H1 (cell line): ENCODE data around the gene KRTAP4-2. TPM values are rescaled to one million over a fixed set of nuclear protein-coding genes. Genes with fewer than 3 reads are reported as not detected.

Experiments
- CTCF ChIA-PET: fragments of 300-600 bp; sonication (Branson Sonifier 250); formaldehyde crosslinking; loops from one replicate; lab custom pipeline; 2021; ENCODE audit not compliant: partially characterized antibody; lab: Charles Lee
- POLR2A ChIA-PET: fragments of 300-600 bp; sonication (Branson Sonifier 250); formaldehyde crosslinking; loops from one replicate; lab custom pipeline; 2021; ENCODE audit warnings: inconsistent platforms; ENCODE audit not compliant: partially characterized antibody; lab: Charles Lee
- DNase-seq, 2 experiments: peaks; one replicate each; pipeline versions ENCODE4 v3.0.0 to v3.0.0-alpha.2; 2010 to 2022; ENCODE audit warnings: low spot score in 2 of 2, low read depth in 1 of 2, mixed read lengths in 1 of 2
- FAIRE-seq: peaks from 2 replicates; lab custom pipeline; 2011; peaks lifted over from hg19 to GRCh38; lab: Jason Lieb, UNC
- H2AFZ ChIP-seq: 2 replicates; pipeline ENCODE4 v1.8.1; 2012; ENCODE audit warnings: low read length, inconsistent platforms
- H2AK5ac ChIP-seq: 2 replicates; pipeline ENCODE4 v1.6.1; 2013; ENCODE audit warnings: low read depth, low read length
- H2BK120ac ChIP-seq: replicated peaks from 2 replicates; pipeline ENCODE3; 2013; ENCODE audit warnings: low read depth, low read length, inconsistent platforms
- H2BK12ac ChIP-seq: 2 replicates; pipeline ENCODE4 v1.6.1; 2013; ENCODE audit warnings: low read depth, low read length
- H2BK15ac ChIP-seq: 2 replicates; pipeline ENCODE4 v1.6.1; 2013; ENCODE audit warnings: low read length
- H2BK20ac ChIP-seq: 2 replicates; pipeline ENCODE4 v1.6.1; 2013; ENCODE audit warnings: low read length
- H2BK5ac ChIP-seq: 2 replicates; pipeline ENCODE4 v1.6.1; 2013; ENCODE audit warnings: low read depth, low read length
- H3K14ac ChIP-seq: 2 replicates; pipeline ENCODE4 v1.6.1; 2013; ENCODE audit warnings: inconsistent platforms; ENCODE audit not compliant: insufficient read length
- H3K18ac ChIP-seq: 2 replicates; pipeline ENCODE4 v1.6.1; 2013; ENCODE audit warnings: low read length; ENCODE audit errors: extremely low read depth
- H3K23ac ChIP-seq: 2 replicates; pipeline ENCODE4 v1.6.1; 2013; ENCODE audit warnings: inconsistent platforms; ENCODE audit not compliant: insufficient read length
- H3K23me2 ChIP-seq: 2 replicates; pipeline ENCODE4 v1.6.1; 2013; ENCODE audit warnings: low read depth, low read length
- H3K27ac ChIP-seq: 2 replicates; pipeline ENCODE4 v1.6.1; 2011; ENCODE audit warnings: low read depth, low read length, inconsistent platforms
- H3K27me3 ChIP-seq, 4 experiments: replicated peaks in 1 of 4; 1 replicate in 1 of 4; 2 replicates in 3 of 4; pipeline versions ENCODE4 v1.6.1 to v1.8.1; 2011 to 2013; ENCODE audit warnings: low read length in 3 of 4, mild to moderate bottlenecking in 3 of 4, inconsistent platforms in 2 of 4, mixed read lengths in 2 of 4, moderate library complexity in 1 of 4; ENCODE audit not compliant: control insufficient read depth in 3 of 4, insufficient read depth in 3 of 4; ENCODE audit errors: extremely low read depth in 1 of 4
- H3K36me3 ChIP-seq, 4 experiments: 2 replicates each; pipeline versions ENCODE4 v1.6.1 to v1.8.1; 2011 to 2013; ENCODE audit warnings: mild to moderate bottlenecking in 4 of 4, low read length in 3 of 4, moderate library complexity in 2 of 4, control low read depth in 1 of 4, inconsistent platforms in 1 of 4; ENCODE audit not compliant: insufficient read depth in 4 of 4, control insufficient read depth in 2 of 4
- H3K4ac ChIP-seq: replicated peaks from 2 replicates; pipeline ENCODE3; 2013; ENCODE audit warnings: low read length, low read depth, mixed read lengths, inconsistent platforms; ENCODE audit not compliant: insufficient read length
- H3K4me1 ChIP-seq, 4 experiments: replicated peaks in 1 of 4; 1 replicate in 1 of 4; 2 replicates in 3 of 4; pipeline versions ENCODE4 v1.6.1 to v1.8.1; 2011 to 2013; ENCODE audit warnings: low read length in 3 of 4, inconsistent platforms in 2 of 4, mixed read lengths in 1 of 4; ENCODE audit not compliant: insufficient read depth in 4 of 4, control insufficient read depth in 3 of 4
- H3K4me2 ChIP-seq, 2 experiments: 2 replicates each; pipeline versions ENCODE4 v1.6.1 to v1.8.1; 2011 to 2013; ENCODE audit warnings: low read depth in 2 of 2, low read length in 2 of 2, control low read depth in 1 of 2, inconsistent platforms in 1 of 2, mild to moderate bottlenecking in 1 of 2; ENCODE audit not compliant: insufficient read depth in 1 of 2
- H3K4me3 ChIP-seq, 4 experiments: fragments of 200-600, 300-600 bp in 1 of 4; sonication (generic), shearing (Covaris generic), sonication (Bioruptor Twin) in 1 of 4; 2 replicates each; pipeline versions ENCODE4 v1.5.1 to v1.8.1; 2011 to 2016; ENCODE audit warnings: low read length in 4 of 4, low read depth in 3 of 4, control low read depth in 2 of 4, inconsistent platforms in 2 of 4, mild to moderate bottlenecking in 2 of 4, mixed read lengths in 1 of 4, moderate library complexity in 1 of 4; ENCODE audit not compliant: insufficient read depth in 2 of 4; ENCODE audit errors: extremely low read depth in 1 of 4
- H3K56ac ChIP-seq: replicated peaks from 2 replicates; pipeline ENCODE3; 2013; ENCODE audit warnings: low read depth, mild to moderate bottlenecking, mixed read lengths, low read length, inconsistent platforms; ENCODE audit not compliant: insufficient read length
- H3K79me1 ChIP-seq: 2 replicates; pipeline ENCODE4 v1.6.1; 2013; ENCODE audit warnings: low read depth, low read length, control low read depth
- H3K79me2 ChIP-seq, 2 experiments: 2 replicates each; pipeline versions ENCODE4 v1.6.1 to v1.8.1; 2012 to 2013; ENCODE audit warnings: low read length in 2 of 2, mild to moderate bottlenecking in 2 of 2, inconsistent platforms in 1 of 2; ENCODE audit not compliant: insufficient read depth in 2 of 2, control insufficient read depth in 1 of 2
- H3K9ac ChIP-seq, 4 experiments: replicated peaks in 1 of 4; 1 replicate in 1 of 4; 2 replicates in 3 of 4; pipeline versions ENCODE4 v1.6.1 to v1.8.1; 2011 to 2013; ENCODE audit warnings: low read depth in 3 of 4, low read length in 3 of 4, control low read depth in 2 of 4, mild to moderate bottlenecking in 2 of 4, moderate library complexity in 2 of 4, inconsistent platforms in 1 of 4; ENCODE audit errors: extremely low read depth in 1 of 4
- H3K9me3 ChIP-seq, 2 experiments: 2 replicates each; pipeline versions ENCODE4 v1.6.1 to v1.8.1; 2012 to 2013; ENCODE audit warnings: mild to moderate bottlenecking in 2 of 2, moderate library complexity in 2 of 2, control low read depth in 1 of 2, inconsistent platforms in 1 of 2, low read depth in 1 of 2, low read length in 1 of 2, mixed read lengths in 1 of 2; ENCODE audit not compliant: insufficient read depth in 2 of 2
- H4K20me1 ChIP-seq, 2 experiments: replicated peaks in 1 of 2; 2 replicates each; pipeline versions ENCODE3 to v1.8.1; 2011 to 2013; ENCODE audit warnings: inconsistent platforms in 2 of 2, low read length in 2 of 2, mild to moderate bottlenecking in 1 of 2; ENCODE audit not compliant: insufficient read depth in 2 of 2, control insufficient read depth in 1 of 2
- H4K5ac ChIP-seq: 2 replicates; pipeline ENCODE4 v1.6.1; 2013; ENCODE audit warnings: low read length, low read depth, mixed read lengths, inconsistent platforms; ENCODE audit not compliant: insufficient read length
- H4K8ac ChIP-seq: 2 replicates; pipeline ENCODE4 v1.8.0; 2013; ENCODE audit warnings: mild to moderate bottlenecking, moderate library complexity, low read length, inconsistent platforms; ENCODE audit not compliant: insufficient read depth; ENCODE audit errors: extremely low read depth
- H4K91ac ChIP-seq: replicated peaks from 2 replicates; pipeline ENCODE3; 2013; ENCODE audit warnings: low read length, mixed read lengths, inconsistent platforms; ENCODE audit not compliant: insufficient read length
- ASH2L ChIP-seq: fragments of 200-600, 300-600 bp; sonication (generic); IDR thresholded peaks from one replicate; pipeline ENCODE4 v1.7.1; 2017; ENCODE audit warnings: low read length
- GTF2F1 ChIP-seq: IDR thresholded peaks from 2 replicates; pipeline ENCODE4 v1.6.1; 2012; ENCODE audit warnings: low read depth, low read length, improper control_type of control experiment, borderline replicate concordance
- KDM1A ChIP-seq: fragments of 200-600, 300-600 bp; sonication (generic); IDR thresholded peaks from 2 replicates; pipeline ENCODE4 v1.7.1; 2016; ENCODE audit warnings: mild to moderate bottlenecking, low read length, borderline replicate concordance
- RFX5 ChIP-seq: IDR thresholded peaks from 2 replicates; pipeline ENCODE4 v1.6.1; 2011; ENCODE audit warnings: low read depth, low read length, improper control_type of control experiment, borderline replicate concordance
- RXRA ChIP-seq: IDR thresholded peaks from 2 replicates; pipeline ENCODE4 v1.6.1; 2011; ENCODE audit warnings: low read depth, mild to moderate bottlenecking, low read length, moderate library complexity; ENCODE audit not compliant: insufficient read depth
- YY1 ChIP-seq: IDR thresholded peaks from 2 replicates; pipeline ENCODE4 v1.6.1; 2011; ENCODE audit warnings: low read depth, mild to moderate bottlenecking, low read length
- WGBS, 2 experiments: shearing (Covaris generic) in 1 of 2; methylation state at CpG; one replicate each; pipeline versions ENCODE4 v1.1.6 to v1.1.7; 2013 to 2015; ENCODE audit warnings: low lambda C conversion rate in 2 of 2, mixed read lengths in 2 of 2, inconsistent platforms in 1 of 2, low coverage in 1 of 2, missing lambda C conversion rate in 1 of 2; ENCODE audit not compliant: insufficient replicate concordance in 2 of 2, insufficient coverage in 1 of 2, insufficient read length in 1 of 2; ENCODE audit errors: extremely low coverage in 1 of 2, missing lambda C conversion rate in 1 of 2; 5-methylcytosine and 5-hydroxymethylcytosine counted together
- polyA plus RNA-seq, 7 experiments: library from polyadenylated mRNA; depleted of rRNA in 3 of 7; stranded (reverse) in 5 of 7; unstranded in 2 of 7; fragments of >200 nt in 5 of 7; fragments of 200-250 nt in 2 of 7; gene quantifications; 1 replicate in 5 of 7; 2 replicates in 1 of 7; 4 replicates in 1 of 7; pipeline versions ENCODE4 v1.2.1 to v1.2.3, GENCODE V29; 2011 to 2013; ENCODE audit warnings: missing spikeins in 2 of 7, mixed read lengths in 2 of 7
- total RNA-seq: library from RNA; stranded (reverse); fragmentation: NEBNext Ultra II Directional; extraction: Animal tissue kit (Norgen Biotek cat#: 25700); gene quantifications from 2 replicates; pipeline ENCODE4 v1.2.1, GENCODE V29; 2021

Gene KRTAP4-2
- total and polyA plus RNA-seq, 2 of the 8 experiments (the other 6 are each of a cell fraction or from before 2014, with no cell fraction given): not detected

DNA sequence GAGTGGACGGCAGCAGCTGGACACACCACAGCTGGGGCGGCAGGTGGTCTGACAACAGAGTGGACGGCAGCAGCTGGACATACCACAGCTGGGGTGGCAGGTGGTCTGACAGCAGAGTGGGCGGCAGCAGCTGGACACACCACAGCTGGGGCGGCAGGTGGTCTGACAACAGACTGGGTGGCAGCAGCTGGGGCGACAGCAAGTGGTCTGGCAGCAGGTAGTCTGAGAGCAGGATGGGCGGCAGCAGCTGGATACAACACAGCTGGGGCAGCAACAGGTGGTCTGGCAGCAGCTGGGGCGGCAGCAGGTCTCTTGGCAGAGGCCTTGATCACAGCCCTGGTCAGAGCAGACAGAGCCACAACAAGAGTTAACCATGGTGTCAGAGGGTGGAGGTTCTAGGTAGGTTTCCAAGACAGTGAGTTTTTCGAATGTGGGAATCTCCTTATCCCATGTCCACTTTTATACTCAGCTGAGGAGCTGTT lies 6.5 kb upstream of the KRTAP4-2 start, which contains the start of gene KRTAP4-1:
KRTAP4-1 (minus strand) TSS at position 432 of the 482 bp plus-strand sequence; CDS start at position 375, 57 bp downstream.
- no peak within 1 kb of the TSS for H3K9ac ChIP-seq
- POLR2A ChIA-PET: no interaction called here
- DNase-seq: no peak

More for the DNA sequence above, 6.5 kb upstream of the KRTAP4-2 start, which contains the start of gene KRTAP4-1:
- H3K56ac ChIP-seq: no peak within 1 kb of the TSS
- H2BK120ac ChIP-seq: no peak within 1 kb of the TSS
- H3K4me1 ChIP-seq: no peaks in the 10 kb centered on the region; a peak in 2 of 7 replicates
- no peak within 1 kb of the TSS for H3K4ac ChIP-seq
- no peak within 1 kb of the TSS for H3K4me2 ChIP-seq
- WGBS, 2 experiments: 69% methylated on average over 8 of the region's 9 CpGs; no CpG with 5 or more reads in 1 of the 2 experiments
- H3K23ac ChIP-seq: no peak within 1 kb of the TSS
- H4K91ac ChIP-seq: no peak within 1 kb of the TSS
- no peak within 1 kb of the TSS for H2BK5ac ChIP-seq
- no peak within 1 kb of the TSS for H4K8ac ChIP-seq
- H3K14ac ChIP-seq: no peak within 1 kb of the TSS
- no peaks in the 10 kb centered on the region for H3K9me3 ChIP-seq
- H2BK20ac ChIP-seq: no peak within 1 kb of the TSS
- H3K79me1 ChIP-seq: no peaks in the 10 kb centered on the region
- CTCF ChIA-PET: interaction anchor here (0.8 kb wide), 1 partner anchor 181 kb away, joined by 3 read pairs; no protein-coding TSS in a partner anchor
- H2BK15ac ChIP-seq: no peak within 1 kb of the TSS
- H2BK12ac ChIP-seq: no peak within 1 kb of the TSS
- H3K27ac ChIP-seq: no peak within 1 kb of the TSS
- no peaks in the 10 kb centered on the region for H3K79me2 ChIP-seq
- no peak within 1 kb of the TSS for H3K4me3 ChIP-seq
- H2AK5ac ChIP-seq: no peak within 1 kb of the TSS
- H3K18ac ChIP-seq: no peak within 1 kb of the TSS
- no peak for TF ChIP-seq GTF2F1
- no peak for TF ChIP-seq ASH2L
- TF ChIP-seq YY1: no peak
- TF ChIP-seq KDM1A: no peak
- TF ChIP-seq RFX5: no peak
- TF ChIP-seq RXRA: no peak
- no peaks in the 10 kb centered on the region; the same call in 1 of the 2 replicates for H3K23me2 ChIP-seq
- H2AFZ ChIP-seq: no peak within 1 kb of the TSS
- H4K20me1 ChIP-seq: no peaks in the 10 kb centered on the region
- no peaks in the 10 kb centered on the region for H3K36me3 ChIP-seq
- no peak for FAIRE-seq
- no peaks in the 10 kb centered on the region for H3K27me3 ChIP-seq
- no peak within 1 kb of the TSS for H4K5ac ChIP-seq
